GM18505 (cell line): ENCODE results near the gene SOST.
A peak's percentile ranks its signal among the peaks of the same experiment; 100 is the strongest.

Experiments
- ATAC-seq: cut with Tn5 transposase; IDR thresholded peaks from one replicate; pipeline ENCODE4 v1.9.1; 2021; ENCODE audit not compliant: unreplicated experiment
- POLR2A ChIP-seq: IDR thresholded peaks from 4 replicates; pipeline ENCODE4 v1.6.1; 2011; ENCODE audit warnings: borderline replicate concordance; ENCODE audit not compliant: insufficient read depth, insufficient read length; ENCODE audit errors: extremely low read depth

SOST gene

GRCh38 chr17:43741636-43742035, 17.0 kb downstream of the SOST start:
- no peak for TF ChIP-seq POLR2A
- ATAC-seq = no peak

DNA sequence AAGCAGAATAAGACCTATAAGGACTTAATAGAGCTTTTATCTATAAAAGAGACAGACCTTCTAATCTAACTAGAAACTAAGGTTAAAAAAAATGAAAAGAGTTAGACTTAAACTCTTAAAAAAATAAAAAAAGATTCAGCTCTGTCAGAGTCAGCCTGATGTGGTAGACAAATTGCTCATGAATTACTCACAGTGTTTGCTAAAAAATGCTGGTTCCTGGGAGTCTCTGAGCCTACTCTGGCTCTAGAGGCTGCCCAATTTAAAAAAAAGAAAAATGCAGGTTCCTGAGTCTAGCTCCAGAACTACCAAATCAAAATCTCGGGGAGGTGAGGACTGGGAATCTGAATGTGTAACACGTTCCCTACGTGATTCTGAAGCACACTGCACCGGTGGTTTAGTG, 18.1 kb downstream of the SOST start:
- TF ChIP-seq POLR2A = no peak
- no peak for ATAC-seq

DNA sequence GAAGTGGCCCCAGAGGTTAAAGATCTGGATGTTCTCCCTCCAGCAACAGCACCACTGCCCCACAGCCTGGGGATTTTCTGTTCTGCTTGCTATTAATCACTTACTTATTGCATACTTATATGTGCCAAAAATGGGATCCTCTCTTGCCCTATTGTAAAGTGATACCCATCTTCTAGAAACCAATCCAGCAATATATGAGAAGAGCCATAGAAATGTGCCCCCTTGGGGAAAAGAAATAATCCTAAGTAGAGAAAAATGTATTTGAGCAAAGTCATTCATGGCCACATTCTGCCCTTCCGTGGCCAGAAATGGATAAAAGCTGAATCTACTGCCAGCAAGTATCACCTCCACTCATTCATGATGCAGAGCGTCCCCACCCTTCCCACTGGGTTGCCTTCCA, 20.9 kb downstream of the SOST start:
- no peak for ATAC-seq
- TF ChIP-seq POLR2A = no peak

GRCh38 chr17:43736389-43736788, 22.2 kb downstream of the SOST start:
- no peak for ATAC-seq
- TF ChIP-seq POLR2A = no peak

DNA sequence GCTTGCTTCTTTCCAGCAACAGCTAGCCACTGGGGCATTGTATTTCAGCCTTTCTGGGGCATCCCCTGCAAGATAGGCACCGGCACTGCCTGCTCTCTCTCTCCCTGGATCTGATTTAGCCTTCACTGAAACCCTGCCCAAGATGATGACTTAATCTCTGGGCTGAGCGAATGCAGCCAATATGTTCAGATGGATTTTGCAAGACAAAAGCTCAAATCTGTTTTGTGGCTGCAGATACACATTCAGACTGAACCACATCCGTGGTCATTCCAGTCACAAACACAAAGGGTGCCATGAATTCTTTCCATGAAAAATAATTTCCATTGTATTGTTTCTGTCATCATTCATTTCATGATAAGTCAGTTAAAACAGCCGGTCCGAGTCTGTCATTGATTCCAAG, 24.2 kb downstream of the SOST start:
- TF ChIP-seq POLR2A = no peak
- ATAC-seq = no peak

- no peak for ATAC-seq
- no peak for TF ChIP-seq POLR2A
These were observed 24.6 kb downstream of the SOST start for GRCh38 chr17:43733956-43734355.

- no peak for TF ChIP-seq POLR2A
- ATAC-seq = no peak
These were observed 25.6 kb downstream of the SOST start for GRCh38 chr17:43732958-43733357.

GRCh38 chr17:43728081-43728480, 30.5 kb downstream of the SOST start:
- no peak for ATAC-seq
- TF ChIP-seq POLR2A = no peak

GRCh38 chr17:43723697-43724359, 34.8 kb downstream of the SOST start:
- no peak for ATAC-seq
- no peak for TF ChIP-seq POLR2A

GRCh38 chr17:43722870-43723665, 35.5 kb downstream of the SOST start:
- TF ChIP-seq POLR2A = no peak
- ATAC-seq = no peak

DNA sequence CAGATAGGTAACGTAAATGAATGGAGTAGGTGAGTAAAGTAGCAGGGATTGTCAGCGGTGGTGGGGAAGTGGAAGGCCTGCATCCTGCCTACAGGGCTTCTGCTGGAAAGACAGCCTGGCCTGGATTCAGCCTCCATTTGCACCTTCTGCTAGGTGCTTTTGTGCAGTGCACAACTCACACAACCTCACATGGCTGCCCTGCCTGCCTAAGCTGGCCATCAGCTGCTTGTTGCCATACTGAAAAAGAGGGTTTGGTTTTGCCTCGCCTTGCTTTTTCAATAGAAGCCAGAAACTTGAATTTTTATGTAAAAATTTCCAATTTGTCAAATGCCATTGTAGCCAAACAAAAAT, 36.3 kb downstream of the SOST start:
- TF ChIP-seq POLR2A = no peak
- ATAC-seq = no peak

GRCh38 chr17:43721537-43722268, 36.9 kb downstream of the SOST start:
- no peak for TF ChIP-seq POLR2A
- ATAC-seq = no peak

DNA sequence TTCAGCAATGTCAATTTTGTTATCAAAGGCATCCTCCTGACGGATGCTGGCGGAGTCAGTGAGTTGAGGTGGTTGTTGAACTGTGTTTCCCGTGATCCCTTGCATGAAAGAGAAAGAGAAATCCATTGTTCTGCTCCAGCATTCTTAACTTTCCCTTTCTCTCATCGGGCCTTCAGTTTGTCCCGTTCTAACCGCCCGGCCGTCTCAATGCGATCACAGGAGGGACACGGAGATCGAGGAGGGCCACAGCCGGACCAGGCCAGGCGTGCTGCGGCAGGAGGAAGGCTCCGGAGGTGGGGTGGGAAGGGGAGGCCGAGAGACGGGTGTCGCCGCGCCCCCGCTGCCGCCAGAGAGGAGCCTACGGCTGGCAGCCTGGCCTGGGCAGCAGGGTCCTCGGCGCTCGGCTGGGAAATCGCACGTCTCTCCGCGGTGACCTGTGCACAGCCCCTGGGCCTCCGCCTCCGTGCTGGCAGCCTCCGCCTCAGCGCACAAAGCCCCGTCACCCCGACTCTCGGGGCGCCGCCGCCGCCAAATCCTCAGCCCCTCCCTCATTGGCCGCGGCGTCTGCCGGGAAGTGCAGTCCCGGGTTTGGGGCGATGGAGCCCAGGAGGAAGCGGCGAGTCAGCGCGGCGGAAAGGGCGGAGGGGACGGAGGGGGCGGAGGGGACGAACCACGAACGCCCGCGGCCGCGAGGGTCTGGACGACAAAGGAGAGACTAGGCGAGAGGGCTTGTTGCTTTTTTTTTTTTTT, 38.1 kb downstream of the SOST start:
- peak; percentile 73 for TF ChIP-seq POLR2A
- ATAC-seq = peak; percentile 67
